ENCODE results near the gene PNKD.
"Not testable (repeated sequence)": the region's sequence is repeated elsewhere in the genome, so short reads cannot be mapped to it uniquely, and the experiment has no call there.

The PNKD gene

DNA sequence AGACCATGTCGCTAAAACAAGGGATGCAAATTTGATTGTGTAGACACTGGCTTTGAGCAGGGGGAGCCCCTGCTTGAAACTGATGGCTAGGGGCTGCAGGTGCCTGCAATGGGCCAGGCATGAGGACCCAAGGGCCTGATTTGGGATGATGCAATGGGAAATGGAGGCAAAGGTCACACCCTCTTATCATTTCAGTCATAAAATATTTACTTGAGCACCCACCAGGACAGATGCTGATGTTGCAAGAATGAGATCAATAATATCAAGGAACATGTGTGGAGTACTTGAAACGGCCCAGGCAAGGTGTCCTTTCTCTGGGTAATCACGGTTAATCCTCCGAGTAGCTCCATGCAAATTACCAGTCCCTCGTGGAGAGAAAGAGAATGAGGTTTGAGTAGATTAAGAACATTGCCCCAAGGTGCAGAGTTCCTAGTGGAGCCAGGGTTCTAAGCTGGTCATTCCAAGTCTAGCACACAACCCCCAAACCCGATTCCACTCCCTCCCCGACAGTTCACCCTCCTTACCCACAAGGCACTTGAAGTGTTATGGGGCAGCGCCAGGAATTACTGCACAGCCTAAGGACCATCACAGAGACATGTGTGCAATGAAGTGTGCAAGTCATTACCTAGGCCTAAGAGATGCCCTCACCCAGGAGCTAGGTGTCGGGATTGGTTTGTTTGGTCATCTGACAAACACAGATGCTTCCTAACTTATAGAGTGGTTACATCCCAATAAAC, 36.0 kb downstream of the PNKD start:
- TF ChIP-seq, protein P1, sequence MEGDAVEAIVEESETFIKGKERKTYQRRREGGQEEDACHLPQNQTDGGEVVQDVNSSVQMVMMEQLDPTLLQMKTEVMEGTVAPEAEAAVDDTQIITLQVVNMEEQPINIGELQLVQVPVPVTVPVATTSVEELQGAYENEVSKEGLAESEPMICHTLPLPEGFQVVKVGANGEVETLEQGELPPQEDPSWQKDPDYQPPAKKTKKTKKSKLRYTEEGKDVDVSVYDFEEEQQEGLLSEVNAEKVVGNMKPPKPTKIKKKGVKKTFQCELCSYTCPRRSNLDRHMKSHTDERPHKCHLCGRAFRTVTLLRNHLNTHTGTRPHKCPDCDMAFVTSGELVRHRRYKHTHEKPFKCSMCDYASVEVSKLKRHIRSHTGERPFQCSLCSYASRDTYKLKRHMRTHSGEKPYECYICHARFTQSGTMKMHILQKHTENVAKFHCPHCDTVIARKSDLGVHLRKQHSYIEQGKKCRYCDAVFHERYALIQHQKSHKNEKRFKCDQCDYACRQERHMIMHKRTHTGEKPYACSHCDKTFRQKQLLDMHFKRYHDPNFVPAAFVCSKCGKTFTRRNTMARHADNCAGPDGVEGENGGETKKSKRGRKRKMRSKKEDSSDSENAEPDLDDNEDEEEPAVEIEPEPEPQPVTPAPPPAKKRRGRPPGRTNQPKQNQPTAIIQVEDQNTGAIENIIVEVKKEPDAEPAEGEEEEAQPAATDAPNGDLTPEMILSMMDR (IDR thresholded peaks at IDR 0.05; ENCODE audit: extremely low read depth, missing control alignments) = no peak
- DNase-seq (ENCODE audit: low spot score) = no peak

GRCh38 chr2:218307415-218308090, 37.2 kb downstream of the PNKD start:
- DNase-seq (ENCODE audit: low spot score) = no peak
- TF ChIP-seq, protein P1 (IDR thresholded peaks at IDR 0.05; ENCODE audit: extremely low read depth, missing control alignments) = no peak

DNA sequence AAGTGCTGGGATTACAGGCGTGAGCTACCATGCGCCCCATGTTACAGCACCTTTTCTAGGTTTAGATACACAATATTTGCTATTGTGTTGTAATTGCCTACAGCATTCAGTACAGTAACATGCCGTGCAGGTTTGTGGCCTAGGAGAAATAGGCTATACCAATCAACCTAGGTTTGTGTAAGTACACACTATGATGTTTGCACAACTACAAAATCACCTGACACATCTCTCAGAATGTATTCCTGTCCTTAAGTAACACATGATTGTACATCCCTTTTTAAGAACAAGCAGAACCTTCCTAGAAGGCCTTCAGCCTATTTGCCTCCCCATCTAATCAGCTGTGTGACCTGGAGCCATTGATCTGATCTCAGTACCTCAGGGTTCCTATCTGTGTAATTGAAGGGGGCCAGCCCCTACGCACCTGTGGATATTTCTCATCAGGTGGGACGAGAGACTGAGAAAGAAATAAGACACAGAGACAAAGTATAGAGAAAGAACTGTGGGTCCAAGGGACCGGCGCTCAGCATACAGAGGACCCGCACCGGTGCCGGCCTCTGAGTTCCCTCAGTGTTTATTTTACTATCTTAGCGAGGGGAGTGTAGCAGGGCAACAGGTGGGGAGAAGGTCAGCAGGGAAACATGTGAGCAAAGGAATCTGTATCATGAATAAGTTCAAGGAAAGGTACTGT, 40.7 kb downstream of the PNKD start:
- TF ChIP-seq, protein P1 (IDR thresholded peaks at IDR 0.05; ENCODE audit: extremely low read depth, missing control alignments) = no peak

GRCh38 chr2:218311541-218312266, 41.4 kb downstream of the PNKD start:
- not testable (repeated sequence) for DNase-seq (ENCODE audit: low spot score)

More for the DNA sequence above, 40.7 kb downstream of the PNKD start:
- DNase-seq (ENCODE audit: low spot score) = no peak

- no peak for DNase-seq (ENCODE audit: low spot score)
Measured at GRCh38 chr2:218312267-218312756, 42.0 kb downstream of the PNKD start.

DNA sequence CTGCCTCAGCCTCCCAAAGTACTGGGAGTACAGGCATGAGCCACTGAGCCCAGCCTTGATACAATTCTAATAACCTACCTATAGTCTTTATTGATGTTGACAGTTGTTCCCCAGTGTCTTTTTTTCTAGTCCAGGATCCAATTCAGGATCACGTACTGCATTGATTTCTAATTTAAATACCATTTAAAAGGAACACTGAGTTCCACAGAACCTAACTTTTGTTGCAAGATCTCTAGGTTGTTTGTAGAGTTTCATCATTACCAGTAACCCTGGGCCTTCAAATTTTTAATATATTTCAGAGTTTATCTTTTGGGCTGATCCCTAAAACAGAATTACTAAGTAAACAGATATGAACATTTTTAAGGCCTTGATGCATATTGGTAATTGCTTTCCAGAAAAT, 43.0 kb downstream of the PNKD start:
- DNase-seq (ENCODE audit: low spot score) = no peak
- TF ChIP-seq, protein P1 (IDR thresholded peaks at IDR 0.05; ENCODE audit: extremely low read depth, missing control alignments) = no peak

More at GRCh38 chr2:218312267-218312756, 42.0 kb downstream of the PNKD start:
- TF ChIP-seq, protein P1 (IDR thresholded peaks at IDR 0.05; ENCODE audit: extremely low read depth, missing control alignments) = no peak

DNA sequence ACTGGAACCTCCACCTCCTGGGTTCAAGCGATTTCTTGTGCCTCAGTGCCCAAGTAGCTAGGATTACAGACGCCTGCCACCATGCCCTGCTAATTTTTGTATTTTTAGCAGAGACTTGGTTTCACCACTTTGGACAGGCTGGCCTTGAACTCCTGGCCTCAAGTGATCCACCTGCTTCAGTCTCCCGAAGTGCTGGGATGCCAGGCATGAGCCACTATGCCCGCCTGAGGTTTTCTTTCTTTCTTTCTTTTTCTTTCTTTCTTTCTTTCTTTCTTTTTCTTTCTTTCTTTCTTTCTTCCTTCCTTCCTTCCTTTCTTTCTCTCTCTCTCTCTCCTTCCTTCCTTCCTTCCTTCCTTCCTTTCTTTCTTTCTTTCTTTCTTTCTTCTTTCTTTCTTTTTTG, 44.4 kb downstream of the PNKD start:
- DNase-seq (ENCODE audit: low spot score) = not testable (repeated sequence)

GRCh38 chr2:218315397-218315796, 45.1 kb downstream of the PNKD start:
- DNase-seq (ENCODE audit: low spot score) = no peak
- TF ChIP-seq, protein P1 (IDR thresholded peaks at IDR 0.05; ENCODE audit: extremely low read depth, missing control alignments) = no peak
